Liver (tissue), 9 donors: ENCODE results near the gene LPO. TPM values are rescaled to one million over a fixed set of nuclear protein-coding genes. Genes with fewer than 3 reads are reported as not detected.

Experiments
- DNase-seq: peaks from one replicate; pipeline ENCODE4 v3.0.0-alpha.2; 2017; ENCODE audit warnings: low spot score
- H3K27ac ChIP-seq, 2 donors: one replicate each; pipeline ENCODE4 v1.7.0; 2013; ENCODE audit warnings: inconsistent platforms in 2 of 2, low read length in 2 of 2, control low read depth in 1 of 2, low read depth in 1 of 2, mild to moderate bottlenecking in 1 of 2
- H3K27me3 ChIP-seq, 4 donors: one replicate each; pipeline versions ENCODE4 v1.6.1 to v1.7.0; 2013; ENCODE audit warnings: low read length in 3 of 4, inconsistent platforms in 1 of 4, mild to moderate bottlenecking in 1 of 4, moderate library complexity in 1 of 4; ENCODE audit not compliant: control insufficient read depth in 4 of 4, insufficient read depth in 4 of 4
- H3K36me3 ChIP-seq, 4 donors: one replicate each; pipeline versions ENCODE4 v1.6.1 to v1.7.0; 2013; ENCODE audit warnings: low read length in 3 of 4, mild to moderate bottlenecking in 3 of 4, low read depth in 1 of 4, moderate library complexity in 1 of 4; ENCODE audit not compliant: control insufficient read depth in 4 of 4, insufficient read depth in 3 of 4
- H3K4me1 ChIP-seq, 4 donors: one replicate each; pipeline versions ENCODE4 v1.6.1 to v1.7.0; 2013; ENCODE audit warnings: low read length in 3 of 4, mild to moderate bottlenecking in 3 of 4, moderate library complexity in 1 of 4; ENCODE audit not compliant: control insufficient read depth in 4 of 4, insufficient read depth in 4 of 4
- H3K4me3 ChIP-seq, 3 donors: one replicate each; pipeline versions ENCODE4 v1.6.1 to v1.7.0; 2013; ENCODE audit warnings: low read length in 3 of 3, control low read depth in 1 of 3, low read depth in 1 of 3, mild to moderate bottlenecking in 1 of 3
- H3K9ac ChIP-seq, 2 donors: one replicate each; pipeline ENCODE4 v1.7.0; 2013; ENCODE audit warnings: low read length in 2 of 2, mild to moderate bottlenecking in 2 of 2, moderate library complexity in 2 of 2, control low read depth in 1 of 2, low read depth in 1 of 2
- H3K9me3 ChIP-seq, 4 donors: one replicate each; pipeline versions ENCODE4 v1.6.1 to v1.7.0; 2013; ENCODE audit warnings: low read length in 3 of 4; ENCODE audit not compliant: control insufficient read depth in 4 of 4
- ATF3 ChIP-seq: IDR thresholded peaks from 2 replicates; pipeline ENCODE4 v1.6.1; 2016; ENCODE audit warnings: antibody characterized with exemption
- CTCF ChIP-seq: fragments of 150-350 bp; IDR thresholded peaks from 2 replicates; pipeline ENCODE4 v1.5.1; 2017; ENCODE audit warnings: improper control_type of control experiment, low read depth, low read length; ENCODE audit not compliant: missing input control
- EGR1 ChIP-seq, 2 donors: IDR thresholded peaks; 2 replicates each; pipeline ENCODE4 v1.6.1; 2016 to 2018; ENCODE audit warnings: antibody characterized with exemption in 2 of 2, low read depth in 2 of 2
- FOXA1 ChIP-seq: IDR thresholded peaks from 2 replicates; pipeline ENCODE4 v1.6.1; 2016; ENCODE audit warnings: antibody characterized with exemption
- FOXA2 ChIP-seq: IDR thresholded peaks from 2 replicates; pipeline ENCODE4 v1.6.1; 2016; ENCODE audit warnings: antibody characterized with exemption
- HNF4A ChIP-seq, 2 donors: conservative IDR thresholded peaks; 2 replicates each; pipeline ENCODE4 v1.6.1; 2016; ENCODE audit warnings: antibody characterized with exemption in 2 of 2, mild to moderate bottlenecking in 2 of 2
- HNF4G ChIP-seq: IDR thresholded peaks from 2 replicates; pipeline ENCODE4 v1.6.1; 2016; ENCODE audit warnings: antibody characterized with exemption
- JUND ChIP-seq, 2 donors: IDR thresholded peaks; 2 replicates each; pipeline ENCODE4 v1.6.1; 2016; ENCODE audit warnings: antibody characterized with exemption in 2 of 2
- NR2F2 ChIP-seq: IDR thresholded peaks from 2 replicates; pipeline ENCODE4 v1.6.1; 2016; ENCODE audit warnings: antibody characterized with exemption
- RAD21 ChIP-seq, 2 donors: IDR thresholded peaks; 2 replicates each; pipeline ENCODE4 v1.6.1; 2016; ENCODE audit warnings: antibody characterized with exemption in 2 of 2, mild to moderate bottlenecking in 2 of 2
- RXRA ChIP-seq, 2 donors: IDR thresholded peaks; 2 replicates each; pipeline ENCODE4 v1.6.1; 2017 to 2018; ENCODE audit warnings: antibody characterized with exemption in 2 of 2, mild to moderate bottlenecking in 1 of 2
- SP1 ChIP-seq: IDR thresholded peaks from 2 replicates; pipeline ENCODE4 v1.6.1; 2018; ENCODE audit warnings: antibody characterized with exemption, mild to moderate bottlenecking
- TAF1 ChIP-seq: conservative IDR thresholded peaks from 2 replicates; pipeline ENCODE4 v1.6.1; 2016; ENCODE audit warnings: antibody characterized with exemption, mild to moderate bottlenecking
- YY1 ChIP-seq: IDR thresholded peaks from 2 replicates; pipeline ENCODE4 v1.6.1; 2016; ENCODE audit warnings: antibody characterized with exemption, mild to moderate bottlenecking
- WGBS: extraction: QIAGEN DNeasy Blood & Tissue Kit; methylation state at CpG from one replicate; pipeline ENCODE4 v1.1.7; 2013; 5-methylcytosine and 5-hydroxymethylcytosine counted together
- polyA plus RNA-seq, 2 donors: library from polyadenylated mRNA; stranded (reverse) in 1 of 2; unstranded in 1 of 2; fragments of 200-250 nt in 1 of 2; fragments of >200 nt in 1 of 2; fragmentation: Nextera tagmentation in 1 of 2; extraction: Ambion mirVana in 1 of 2; gene quantifications; one replicate each; pipeline versions ENCODE4 v1.2.1 to v1.2.3, GENCODE V29; 2013 to 2015
- total RNA-seq, 2 donors: library from RNA; depleted of rRNA; stranded (reverse); fragments of >200 nt; gene quantifications; one replicate each; pipeline ENCODE4 v1.2.3, GENCODE V29; 2014
- TF ChIP-seq, protein P1 (sequence below): IDR thresholded peaks from 2 replicates; pipeline ENCODE4 v1.6.1; 2016; ENCODE audit warnings: antibody characterized with exemption
- TF ChIP-seq, protein P2 (sequence below): IDR thresholded peaks from 2 replicates; pipeline ENCODE4 v1.6.1; 2016; ENCODE audit warnings: antibody characterized with exemption
- TF ChIP-seq, protein P3 (sequence below): IDR thresholded peaks from 2 replicates; pipeline ENCODE4 v1.6.1; 2016; ENCODE audit warnings: antibody characterized with exemption, mild to moderate bottlenecking
- donor health status: healthy.
- donor health status: healthy.
- donor health status: healthy.
- donor health status: healthy.
- donor health status: healthy.

The LPO gene
- total and polyA plus RNA-seq, 4 donors = not detected

GRCh38 chr17:58271216-58271931 lies 33.0 kb downstream of the LPO start:
- no peaks in the 10 kb centered on the region for H3K27me3 ChIP-seq
- H3K9ac ChIP-seq = no peak overlapping the region
- no peaks in the 10 kb centered on the region for H3K4me1 ChIP-seq
- H3K4me3 ChIP-seq = no peak overlapping the region
- 91% methylated on average over 21 of the region's 21 CpGs for WGBS
- DNase-seq = no peak
- no peak overlapping the region for H3K27ac ChIP-seq
- no peaks in the 10 kb centered on the region for H3K36me3 ChIP-seq
- no peak for TF ChIP-seq JUND (IDR thresholded peaks at IDR 0.05)
- TF ChIP-seq NR2F2 = no peak
- TF ChIP-seq, protein P1, sequence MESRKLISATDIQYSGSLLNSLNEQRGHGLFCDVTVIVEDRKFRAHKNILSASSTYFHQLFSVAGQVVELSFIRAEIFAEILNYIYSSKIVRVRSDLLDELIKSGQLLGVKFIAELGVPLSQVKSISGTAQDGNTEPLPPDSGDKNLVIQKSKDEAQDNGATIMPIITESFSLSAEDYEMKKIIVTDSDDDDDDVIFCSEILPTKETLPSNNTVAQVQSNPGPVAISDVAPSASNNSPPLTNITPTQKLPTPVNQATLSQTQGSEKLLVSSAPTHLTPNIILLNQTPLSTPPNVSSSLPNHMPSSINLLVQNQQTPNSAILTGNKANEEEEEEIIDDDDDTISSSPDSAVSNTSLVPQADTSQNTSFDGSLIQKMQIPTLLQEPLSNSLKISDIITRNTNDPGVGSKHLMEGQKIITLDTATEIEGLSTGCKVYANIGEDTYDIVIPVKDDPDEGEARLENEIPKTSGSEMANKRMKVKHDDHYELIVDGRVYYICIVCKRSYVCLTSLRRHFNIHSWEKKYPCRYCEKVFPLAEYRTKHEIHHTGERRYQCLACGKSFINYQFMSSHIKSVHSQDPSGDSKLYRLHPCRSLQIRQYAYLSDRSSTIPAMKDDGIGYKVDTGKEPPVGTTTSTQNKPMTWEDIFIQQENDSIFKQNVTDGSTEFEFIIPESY = no peak
- no peak for TF ChIP-seq ATF3
- TF ChIP-seq YY1 = no peak
- TF ChIP-seq, protein P2, sequence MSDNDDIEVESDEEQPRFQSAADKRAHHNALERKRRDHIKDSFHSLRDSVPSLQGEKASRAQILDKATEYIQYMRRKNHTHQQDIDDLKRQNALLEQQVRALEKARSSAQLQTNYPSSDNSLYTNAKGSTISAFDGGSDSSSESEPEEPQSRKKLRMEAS = no peak
- no peak for TF ChIP-seq HNF4G
- no peak for TF ChIP-seq EGR1 (IDR thresholded peaks at IDR 0.05; ENCODE audit: low read depth in 2 of 2)
- TF ChIP-seq, protein P3, sequence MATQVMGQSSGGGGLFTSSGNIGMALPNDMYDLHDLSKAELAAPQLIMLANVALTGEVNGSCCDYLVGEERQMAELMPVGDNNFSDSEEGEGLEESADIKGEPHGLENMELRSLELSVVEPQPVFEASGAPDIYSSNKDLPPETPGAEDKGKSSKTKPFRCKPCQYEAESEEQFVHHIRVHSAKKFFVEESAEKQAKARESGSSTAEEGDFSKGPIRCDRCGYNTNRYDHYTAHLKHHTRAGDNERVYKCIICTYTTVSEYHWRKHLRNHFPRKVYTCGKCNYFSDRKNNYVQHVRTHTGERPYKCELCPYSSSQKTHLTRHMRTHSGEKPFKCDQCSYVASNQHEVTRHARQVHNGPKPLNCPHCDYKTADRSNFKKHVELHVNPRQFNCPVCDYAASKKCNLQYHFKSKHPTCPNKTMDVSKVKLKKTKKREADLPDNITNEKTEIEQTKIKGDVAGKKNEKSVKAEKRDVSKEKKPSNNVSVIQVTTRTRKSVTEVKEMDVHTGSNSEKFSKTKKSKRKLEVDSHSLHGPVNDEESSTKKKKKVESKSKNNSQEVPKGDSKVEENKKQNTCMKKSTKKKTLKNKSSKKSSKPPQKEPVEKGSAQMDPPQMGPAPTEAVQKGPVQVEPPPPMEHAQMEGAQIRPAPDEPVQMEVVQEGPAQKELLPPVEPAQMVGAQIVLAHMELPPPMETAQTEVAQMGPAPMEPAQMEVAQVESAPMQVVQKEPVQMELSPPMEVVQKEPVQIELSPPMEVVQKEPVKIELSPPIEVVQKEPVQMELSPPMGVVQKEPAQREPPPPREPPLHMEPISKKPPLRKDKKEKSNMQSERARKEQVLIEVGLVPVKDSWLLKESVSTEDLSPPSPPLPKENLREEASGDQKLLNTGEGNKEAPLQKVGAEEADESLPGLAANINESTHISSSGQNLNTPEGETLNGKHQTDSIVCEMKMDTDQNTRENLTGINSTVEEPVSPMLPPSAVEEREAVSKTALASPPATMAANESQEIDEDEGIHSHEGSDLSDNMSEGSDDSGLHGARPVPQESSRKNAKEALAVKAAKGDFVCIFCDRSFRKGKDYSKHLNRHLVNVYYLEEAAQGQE = no peak
- TF ChIP-seq RXRA (IDR thresholded peaks at IDR 0.05) = no peak
- TF ChIP-seq FOXA2 = no peak
- TF ChIP-seq TAF1 = no peak
- no peak for TF ChIP-seq RAD21 (IDR thresholded peaks at IDR 0.05)
- TF ChIP-seq CTCF = no peak
- no peak for TF ChIP-seq HNF4A (conservative IDR thresholded peaks at IDR 0.05)
- no peak for TF ChIP-seq FOXA1
- TF ChIP-seq SP1 = no peak
- H3K9me3 ChIP-seq = no peaks in the 10 kb centered on the region
